Measurements from ENCODE around the gene ZFYVE28. TPM values are rescaled to one million over a fixed set of nuclear protein-coding genes. Genes with fewer than 3 reads are reported as not detected.

ZFYVE28 gene
- polyA plus RNA-seq, 1 donor from 2014 or later: 1.0 TPM

GRCh38 chr4:2425386-2426068, 7.1 kb upstream of the ZFYVE28 start:
- Mint-ChIP-seq H3K27ac (peak overlapping the region in 1 of 3 donors; percentile 45), H3K27me3 (peaks cover 15% of the 10 kb centered on the region), H3K9me3 (no peaks in the 10 kb centered on the region), H3K36me3 (no peaks in the 10 kb centered on the region), H3K4me1 (peaks cover 2 to 6% (median 4%) of the 10 kb centered on the region in 3 donors), H3K4me3 (no peak overlapping the region)

DNA sequence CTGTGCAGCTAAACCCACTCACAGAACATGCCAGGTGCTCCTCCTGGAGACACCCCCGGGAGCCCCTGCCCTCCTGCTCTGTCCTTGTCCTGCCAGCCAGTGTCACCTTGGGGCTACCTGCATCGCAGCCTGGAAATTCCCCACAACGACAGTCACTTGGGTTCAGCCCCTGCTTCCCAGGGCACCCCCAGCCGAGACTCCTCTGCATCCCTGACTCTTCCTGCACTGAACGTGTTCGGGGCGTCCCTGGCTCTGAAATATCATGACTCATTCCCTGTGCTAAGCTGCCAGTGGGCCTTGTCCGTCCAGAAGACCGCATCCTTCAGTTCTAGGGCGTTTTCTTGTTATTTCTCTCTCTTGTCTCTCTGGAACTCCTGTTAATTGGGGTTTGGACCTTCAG, 6.1 kb upstream of the ZFYVE28 start:
- peaks cover 20% of the 10 kb centered on the region for H3K27me3 Mint-ChIP-seq
- H3K4me1 Mint-ChIP-seq: peaks cover 10 to 11% (median 10%) of the 10 kb centered on the region in 3 donors
- no peaks in the 10 kb centered on the region for H3K9me3 Mint-ChIP-seq
- peak overlapping the region in 1 of 3 donors; percentile 11 for H3K27ac Mint-ChIP-seq
- H3K4me3 Mint-ChIP-seq: peak overlapping the region in 1 of 4 donors; percentile 77
- no peaks in the 10 kb centered on the region for H3K36me3 Mint-ChIP-seq

DNA sequence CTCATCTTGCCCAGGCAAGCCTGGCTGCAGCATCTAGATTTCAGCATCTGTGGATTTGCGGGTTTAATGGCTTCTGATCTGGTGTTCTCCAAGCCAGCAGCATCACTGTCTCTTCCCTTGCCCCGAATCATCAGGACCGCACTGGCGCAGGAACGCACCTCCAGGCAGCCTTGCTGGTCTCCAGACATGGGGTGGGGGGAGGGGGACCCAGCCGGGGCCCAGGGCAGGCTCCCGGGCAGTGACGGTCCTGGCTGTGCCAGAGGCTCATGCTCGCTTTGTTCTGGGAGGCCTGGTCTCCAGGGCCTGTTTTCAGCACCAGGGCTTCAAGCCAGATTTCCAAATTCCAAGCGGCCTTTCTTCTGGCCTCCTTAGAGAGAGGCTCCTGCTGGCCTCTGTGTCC, 5.2 kb upstream of the ZFYVE28 start:
- Mint-ChIP-seq H3K27me3 (peaks cover 20% of the 10 kb centered on the region), H3K27ac (no peak overlapping the region), H3K36me3 (no peaks in the 10 kb centered on the region), H3K4me3 (no peak overlapping the region), H3K4me1 (peaks cover 13 to 16% (median 15%) of the 10 kb centered on the region in 3 donors), H3K9me3 (no peaks in the 10 kb centered on the region)

GRCh38 chr4:2423066-2423465, 4.6 kb upstream of the ZFYVE28 start:
- Mint-ChIP-seq H3K27me3 (peaks cover 19% of the 10 kb centered on the region), H3K27ac (no peak overlapping the region), H3K4me1 (peaks cover 13 to 16% (median 15%) of the 10 kb centered on the region in 3 donors), H3K4me3 (no peak overlapping the region), H3K36me3 (no peaks in the 10 kb centered on the region), H3K9me3 (no peaks in the 10 kb centered on the region)

DNA sequence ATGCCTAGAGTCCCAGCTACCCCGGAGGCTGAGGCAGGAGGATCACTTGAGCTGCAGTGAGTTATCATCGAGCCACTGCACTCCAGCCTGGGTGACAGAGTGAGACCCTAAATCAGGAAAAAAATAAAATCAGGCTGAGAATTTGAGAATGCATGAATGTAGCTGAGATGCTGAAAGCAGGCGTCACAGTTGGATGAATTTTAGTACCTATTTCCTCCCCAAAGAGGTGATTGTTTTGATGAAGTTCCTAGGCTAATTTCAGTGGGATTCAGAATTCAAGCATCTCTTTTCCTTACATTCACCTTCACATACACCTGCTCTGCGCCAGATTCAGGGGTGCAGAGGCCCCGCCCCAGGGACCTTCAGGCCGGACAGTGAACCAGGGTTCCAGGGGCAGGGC, 3.5 kb upstream of the ZFYVE28 start:
- H3K4me3 Mint-ChIP-seq: peak overlapping the region in 2 of 4 donors; percentile 35 to 37
- peak overlapping the region in 2 of 3 donors; percentile 59 to 74 for H3K27ac Mint-ChIP-seq
- H3K9me3 Mint-ChIP-seq: no peaks in the 10 kb centered on the region
- peaks cover 24% of the 10 kb centered on the region for H3K27me3 Mint-ChIP-seq
- peaks cover 13 to 16% (median 15%) of the 10 kb centered on the region in 3 donors for H3K4me1 Mint-ChIP-seq
- no peaks in the 10 kb centered on the region for H3K36me3 Mint-ChIP-seq

GRCh38 chr4:2419814-2420213, 1.4 kb upstream of the ZFYVE28 start:
- Mint-ChIP-seq H3K9me3 (no peaks in the 10 kb centered on the region), H3K27ac (peak overlapping the region; percentile 37 to 82 (median 77)), H3K27me3 (peaks cover 41% of the 10 kb centered on the region), H3K4me1 (peaks cover 19 to 25% (median 19%) of the 10 kb centered on the region in 3 donors), H3K4me3 (peak overlapping the region; percentile 14 to 92 (median 62)), H3K36me3 (no peaks in the 10 kb centered on the region)

- Mint-ChIP-seq H3K4me1 (peaks cover 19 to 28% (median 22%) of the 10 kb centered on the region in 3 donors), H3K27me3 (peaks cover 44% of the 10 kb centered on the region), H3K9me3 (no peaks in the 10 kb centered on the region)
Measured at GRCh38 chr4:2418650-2419571, 466 bp upstream of the ZFYVE28 start, which contains the start of gene CFAP99. TSS of gene CFAP99 (plus strand) at chr4:2418955.

GRCh38 chr4:2417226-2417764, 1.1 kb downstream of the ZFYVE28 start:
- no peaks in the 10 kb centered on the region for H3K36me3 Mint-ChIP-seq
- no peaks in the 10 kb centered on the region for H3K9me3 Mint-ChIP-seq
- peaks cover 53% of the 10 kb centered on the region for H3K27me3 Mint-ChIP-seq
- H3K27ac Mint-ChIP-seq: peak overlapping the region in 1 of 3 donors; percentile 74
- peak overlapping the region; percentile 56 to 93 (median 88) for H3K4me3 Mint-ChIP-seq
- H3K4me1 Mint-ChIP-seq: peaks cover 28 to 41% (median 38%) of the 10 kb centered on the region in 3 donors

More at GRCh38 chr4:2418650-2419571, 466 bp upstream of the ZFYVE28 start, which contains the start of gene CFAP99:
- peak within 1 kb of the TSS; percentile 72 to 93 (median 88) for H3K4me3 Mint-ChIP-seq
- H3K27ac Mint-ChIP-seq: peak within 1 kb of the TSS; percentile 82 to 98 (median 96)
- no peaks in the 10 kb centered on the region for H3K36me3 Mint-ChIP-seq

DNA sequence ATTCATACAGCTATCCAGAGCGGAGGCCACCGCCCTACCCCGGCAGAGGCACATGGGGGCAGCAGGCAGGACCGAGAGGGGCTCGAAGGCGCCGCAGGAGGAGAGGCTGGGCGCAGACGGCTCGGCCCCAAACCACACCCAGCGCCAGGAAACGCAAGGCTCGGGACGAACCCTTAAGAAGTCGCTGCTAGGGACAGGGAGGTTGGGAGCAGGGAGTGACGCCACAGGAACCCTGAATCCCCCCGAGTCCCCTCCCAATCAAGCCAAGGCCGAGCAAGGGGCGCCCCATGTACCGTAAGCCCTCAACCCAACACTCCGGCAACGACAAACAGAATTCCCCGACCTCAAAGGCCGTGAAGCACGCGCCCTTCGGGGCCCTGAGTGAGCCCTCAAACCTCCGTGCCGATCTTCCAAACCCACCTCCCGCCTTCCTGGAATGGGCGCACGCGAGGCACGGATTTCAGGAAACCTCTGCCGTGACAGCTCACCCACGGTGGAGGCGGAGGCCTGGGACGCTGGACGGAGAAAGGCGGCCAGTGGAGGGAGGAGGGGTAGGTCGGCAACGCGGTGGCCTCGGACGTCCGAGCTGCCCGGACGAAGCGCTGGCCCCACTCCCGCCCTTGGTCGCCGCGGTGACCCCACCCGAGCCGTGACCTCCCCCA, 1.8 kb downstream of the ZFYVE28 start:
- H3K27me3 Mint-ChIP-seq: peaks cover 51% of the 10 kb centered on the region
- H3K36me3 Mint-ChIP-seq: no peaks in the 10 kb centered on the region
- H3K4me1 Mint-ChIP-seq: peaks cover 28 to 38% (median 36%) of the 10 kb centered on the region in 3 donors
- H3K9me3 Mint-ChIP-seq: no peaks in the 10 kb centered on the region
- peak overlapping the region in 2 of 3 donors; percentile 23 to 82 for H3K27ac Mint-ChIP-seq
- peak overlapping the region; percentile 41 to 75 (median 58) for H3K4me3 Mint-ChIP-seq

- Mint-ChIP-seq H3K4me1 (peaks cover 28 to 40% (median 36%) of the 10 kb centered on the region in 3 donors), H3K4me3 (peak overlapping the region; percentile 41 to 82 (median 58)), H3K9me3 (no peaks in the 10 kb centered on the region), H3K36me3 (no peaks in the 10 kb centered on the region), H3K27ac (peak overlapping the region in 1 of 3 donors; percentile 82), H3K27me3 (peaks cover 50% of the 10 kb centered on the region)
Measured at GRCh38 chr4:2415881-2416563, 2.4 kb downstream of the ZFYVE28 start.

DNA sequence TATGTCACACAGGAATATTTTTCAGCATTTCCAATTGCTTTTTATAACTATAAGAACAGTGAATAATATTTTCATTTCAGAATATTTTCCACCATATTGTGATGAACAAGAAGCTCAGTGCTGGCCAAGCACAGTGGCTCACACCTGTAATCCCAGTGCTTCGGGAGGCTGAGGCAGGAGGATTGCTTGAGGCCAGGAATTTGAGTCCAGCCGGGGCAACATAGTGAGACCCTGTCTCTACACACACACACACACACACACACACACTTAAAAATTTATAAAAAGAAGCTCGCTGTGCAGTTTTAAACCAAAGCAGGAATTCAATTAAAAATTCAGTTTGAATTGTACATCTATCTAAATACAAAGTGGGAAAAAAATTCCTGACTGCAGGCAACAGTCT, 3.2 kb downstream of the ZFYVE28 start:
- peak overlapping the region in 1 of 4 donors; percentile 82 for H3K4me3 Mint-ChIP-seq
- no peaks in the 10 kb centered on the region for H3K36me3 Mint-ChIP-seq
- peaks cover 46% of the 10 kb centered on the region for H3K27me3 Mint-ChIP-seq
- peak overlapping the region in 1 of 3 donors; percentile 82 for H3K27ac Mint-ChIP-seq
- peaks cover 26 to 43% (median 36%) of the 10 kb centered on the region in 3 donors for H3K4me1 Mint-ChIP-seq
- H3K9me3 Mint-ChIP-seq: no peaks in the 10 kb centered on the region

- peak overlapping the region in 3 of 4 donors; percentile 51 to 82 (median 52) for H3K4me3 Mint-ChIP-seq
- peaks cover 15 to 34% (median 25%) of the 10 kb centered on the region in 3 donors for H3K4me1 Mint-ChIP-seq
- peaks cover 39% of the 10 kb centered on the region for H3K27me3 Mint-ChIP-seq
- H3K27ac Mint-ChIP-seq: peak overlapping the region in 2 of 3 donors; percentile 52 to 79
- H3K9me3 Mint-ChIP-seq: no peaks in the 10 kb centered on the region
- H3K36me3 Mint-ChIP-seq: no peaks in the 10 kb centered on the region
Measured at GRCh38 chr4:2413821-2414610, 4.4 kb downstream of the ZFYVE28 start.
